A549 (cell line): ENCODE measurements around the gene SCAANT1.

Source experiments
- CTCF ChIP-seq: fragments of >200 bp; sonication (Bioruptor Twin); formaldehyde crosslinking; IDR thresholded peaks from 3 replicates; pipeline ENCODE4 v1.5.1; 2016
- MAX ChIP-seq: IDR thresholded peaks from 2 replicates; pipeline ENCODE4 v1.6.1; 2012
- SMC3 ChIP-seq: fragments of >200 bp; sonication (Bioruptor Twin); formaldehyde crosslinking; IDR thresholded peaks from 3 replicates; pipeline ENCODE4 v1.6.1; 2018; ENCODE audit warnings: inconsistent platforms
- ZFP36 ChIP-seq: fragments of 450-650 bp; IDR thresholded peaks from 2 replicates; pipeline ENCODE4 v1.6.1; 2014; ENCODE audit warnings: borderline replicate concordance; ENCODE audit not compliant: partially characterized antibody

- TF ChIP-seq MAX (no peak), CTCF (no peak), ZFP36 (no peak), SMC3 (no peak)
Observed at GRCh38 chr3:63867225-63867624, 45.0 kb downstream of the SCAANT1 start.
